ENCODE data around the gene ADGRG6. TPM values are rescaled to one million over a fixed set of nuclear protein-coding genes. Genes with fewer than 3 reads are reported as not detected.
"Not testable (repeated sequence)": the region's sequence is repeated elsewhere in the genome, so short reads cannot be mapped to it uniquely, and the experiment has no call there.

ADGRG6 gene
- total RNA-seq, result 2.9 TPM
- long read RNA-seq, result 0 reads

DNA sequence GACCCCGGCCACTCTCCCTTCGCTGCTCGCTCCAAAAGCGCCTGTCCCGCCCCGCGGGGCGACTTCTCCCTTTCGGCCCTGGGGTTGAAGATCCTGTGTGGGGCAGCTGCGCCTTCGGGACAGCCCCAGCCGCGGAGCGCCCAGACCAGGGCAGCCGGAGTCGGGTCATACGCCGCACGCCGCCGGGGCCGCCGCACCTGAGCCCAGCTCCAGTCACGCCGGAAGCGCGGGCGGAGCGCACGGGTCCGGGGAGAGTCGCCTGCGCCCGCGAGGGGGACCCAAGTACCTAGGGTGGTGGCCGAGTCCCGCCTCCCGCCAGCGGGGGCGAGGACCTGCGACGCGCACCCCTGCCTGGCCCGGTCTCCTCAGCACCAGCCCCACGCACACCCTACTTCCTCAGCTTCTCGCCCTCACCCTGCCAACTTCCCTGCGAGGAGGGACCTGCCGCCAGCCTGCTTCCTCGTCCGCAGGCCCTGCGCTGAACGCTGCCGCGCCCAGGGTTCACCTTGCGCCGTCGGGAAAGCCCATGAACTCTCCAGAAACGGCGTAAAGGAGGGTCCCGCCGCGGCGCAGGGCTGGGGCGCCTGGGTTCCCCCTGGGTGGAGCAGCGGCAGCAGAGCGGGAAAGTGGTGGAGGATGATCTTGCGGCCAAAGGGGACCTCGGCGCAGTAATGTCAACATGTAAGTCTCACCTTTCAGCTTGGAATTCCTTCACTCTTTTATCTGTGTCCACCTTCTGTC, at the start of gene ADGRG6:
Gene ADGRG6 (plus strand): TSS at position 357 of the 741 bp plus-strand sequence. CDS start 323 bp downstream, at position 680.
- ATAC-seq, result peak; percentile 77
- DNase-seq (ENCODE audit: missing footprints), result peak; percentile 75
- intact Hi-C loops (cut with DNase I), result no loop called here

DNA sequence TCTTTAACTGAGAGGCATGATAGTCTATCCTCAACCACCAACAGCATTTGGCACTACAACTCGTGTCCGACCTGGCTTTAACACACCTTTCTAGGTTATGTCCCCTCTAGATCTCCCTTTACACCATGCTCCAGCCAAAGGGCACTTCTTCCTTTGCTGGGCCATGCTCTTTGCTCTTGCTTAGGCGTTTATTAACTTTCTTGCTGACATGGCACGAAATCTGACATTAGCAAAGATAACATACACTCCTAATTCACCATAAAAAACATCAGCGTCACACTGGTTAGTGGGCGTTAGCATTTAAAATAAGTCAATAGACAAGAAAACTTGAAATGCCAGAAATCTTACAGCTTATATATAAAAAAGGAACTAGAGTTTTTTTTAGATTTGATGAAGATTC, 47.3 kb upstream of the ADGRG6 start:
- no peak for ATAC-seq
- intact Hi-C loops (cut with DNase I), result no loop called here

DNA sequence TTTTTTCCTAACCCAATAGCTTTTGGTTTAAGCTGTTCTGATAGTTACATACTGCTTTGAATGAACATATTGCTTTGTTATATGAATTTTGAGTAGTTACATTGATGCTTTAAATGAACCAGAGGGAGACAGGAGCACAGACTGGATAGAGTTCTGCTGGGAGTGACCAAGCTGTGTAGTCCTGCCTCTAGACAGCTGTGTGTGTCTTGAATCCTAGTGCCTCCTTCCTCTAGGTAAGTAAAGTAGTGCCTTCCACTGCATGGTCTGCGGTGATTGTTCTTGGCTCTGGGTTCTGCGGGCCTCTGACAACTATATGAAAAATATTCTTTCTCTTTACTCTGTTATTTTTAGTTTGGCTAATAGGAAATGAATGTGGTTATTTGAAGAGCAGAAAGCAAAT, 46.0 kb upstream of the ADGRG6 start:
- DNase-seq (ENCODE audit: missing footprints) (no peak), ATAC-seq (no peak)
- intact Hi-C loops (cut with DNase I), result no loop called here

More for the DNA sequence above, 47.3 kb upstream of the ADGRG6 start:
- no peak for DNase-seq (ENCODE audit: missing footprints)

DNA sequence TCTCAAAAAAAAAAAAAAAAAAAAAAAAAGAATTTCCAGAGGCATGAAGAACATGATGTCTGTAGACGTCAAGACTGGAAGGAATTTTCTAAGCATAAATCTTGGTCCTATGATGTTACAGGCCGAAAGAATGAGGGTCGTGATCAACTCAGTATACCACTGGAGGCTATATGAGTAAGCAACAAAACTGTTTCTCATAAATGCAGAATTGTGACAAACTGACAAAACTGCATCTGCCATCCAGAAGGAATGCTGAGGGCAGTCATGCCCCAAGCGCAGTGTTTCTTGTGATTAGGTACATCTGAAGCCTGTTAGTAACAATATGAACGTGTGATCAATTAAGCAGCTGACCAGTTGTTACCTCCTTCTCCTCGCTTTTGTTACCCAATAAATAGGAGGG, 43.5 kb upstream of the ADGRG6 start:
- ATAC-seq (no peak), DNase-seq (ENCODE audit: missing footprints) (no peak)
- intact Hi-C loops (cut with DNase I), result no loop called here

DNA sequence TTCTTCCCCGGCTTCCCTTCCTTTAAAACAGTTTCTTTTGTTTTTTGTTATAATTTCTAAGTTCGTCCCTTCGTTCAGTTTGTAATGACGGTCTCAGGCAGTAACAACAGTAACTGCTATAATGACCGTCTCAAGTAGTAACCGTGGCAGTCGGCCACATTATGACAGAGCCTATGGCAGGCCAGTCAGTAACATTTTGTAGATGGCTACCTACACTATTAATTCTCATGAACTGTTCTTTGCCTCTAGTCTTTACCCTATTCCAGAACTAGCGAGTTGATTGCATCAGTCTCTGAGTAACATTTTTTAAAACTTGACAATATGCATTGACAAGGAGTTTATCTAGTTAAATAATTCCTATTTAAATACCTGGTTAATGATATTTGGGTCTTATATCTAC, 43.0 kb upstream of the ADGRG6 start:
- ATAC-seq (no peak), DNase-seq (ENCODE audit: missing footprints) (no peak)
- intact Hi-C loops (cut with DNase I), result no loop called here

DNA sequence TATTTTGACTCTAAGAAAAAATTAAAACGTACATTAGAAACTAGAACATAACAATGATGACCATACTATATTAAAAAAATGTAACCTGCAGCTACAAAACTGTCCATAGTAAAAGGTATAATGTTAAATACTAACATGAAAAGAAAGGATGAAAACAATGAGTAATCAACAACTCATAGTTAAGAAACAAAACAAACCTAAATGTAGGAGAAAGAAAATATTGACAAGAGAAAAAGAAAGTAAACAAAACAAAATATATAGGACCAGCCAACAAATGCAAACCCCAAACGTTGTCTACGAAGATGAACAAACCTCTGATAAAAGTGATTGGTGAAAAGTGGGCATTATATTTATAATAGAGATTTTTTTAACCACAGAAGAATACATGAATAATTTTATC, 41.1 kb upstream of the ADGRG6 start:
- ATAC-seq, result no peak
- intact Hi-C loops (cut with DNase I), result no loop called here

DNA sequence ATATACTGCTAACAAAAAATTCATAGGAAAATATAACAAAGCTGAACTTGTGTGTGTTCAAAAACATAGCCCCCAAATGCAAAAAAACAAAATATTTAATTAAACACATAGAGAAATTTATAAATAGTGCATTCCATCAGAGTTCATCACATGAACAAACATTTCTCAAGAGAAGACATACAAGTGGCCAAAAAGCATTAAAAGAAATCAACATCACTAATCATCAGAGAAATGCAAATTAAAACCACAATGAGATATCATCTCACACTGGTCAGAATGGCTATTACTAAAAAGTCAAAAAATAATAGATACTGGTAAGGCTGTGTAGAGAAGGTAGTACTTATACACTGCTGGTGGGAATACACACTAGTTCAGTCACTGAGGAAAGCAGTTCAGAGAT, 39.6 kb upstream of the ADGRG6 start:
- DNase-seq (ENCODE audit: missing footprints) (no peak), ATAC-seq (no peak)
- intact Hi-C loops (cut with DNase I), result no loop called here

More for the DNA sequence above, 41.1 kb upstream of the ADGRG6 start:
- no peak for DNase-seq (ENCODE audit: missing footprints)

DNA sequence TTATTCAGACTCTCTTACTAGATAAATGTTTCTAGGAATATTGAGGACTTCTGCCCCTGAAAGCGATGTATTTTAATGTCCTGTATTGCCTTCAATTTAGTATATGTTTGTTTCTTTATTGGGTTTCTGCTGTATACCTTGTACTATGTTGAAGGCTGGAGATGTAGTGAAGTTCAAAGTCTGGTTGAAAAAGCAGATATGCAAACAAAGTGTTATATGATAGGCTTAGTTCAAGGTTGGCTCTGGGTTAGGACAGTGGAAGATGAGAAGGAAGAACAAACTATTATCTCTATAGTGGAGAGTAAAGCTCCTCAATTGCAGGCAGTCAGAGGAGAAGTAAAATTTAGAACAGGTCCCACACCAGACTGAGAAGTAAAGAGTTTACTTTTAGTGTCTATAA, 36.3 kb upstream of the ADGRG6 start:
- ATAC-seq (no peak), DNase-seq (ENCODE audit: missing footprints) (no peak)
- intact Hi-C loops (cut with DNase I), result no loop called here

DNA sequence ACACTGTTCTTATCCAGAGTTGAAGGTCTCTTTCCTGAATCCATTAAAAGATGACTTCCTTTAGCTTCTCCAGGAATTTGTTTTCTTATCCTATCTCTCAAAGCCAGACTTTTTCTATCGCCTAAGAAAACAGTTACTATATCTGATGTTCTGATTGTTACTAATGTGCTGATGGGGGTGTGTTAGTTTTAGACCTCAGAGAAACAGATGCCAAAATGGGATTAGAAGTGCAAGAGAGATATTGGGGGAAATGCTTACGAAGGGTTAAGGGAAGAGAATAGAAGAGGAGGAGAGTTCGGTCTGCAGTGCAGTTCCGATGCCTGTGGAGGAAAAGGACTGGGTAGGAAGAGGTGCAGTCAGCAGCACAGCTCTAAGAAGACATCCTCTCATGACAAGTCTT, 35.7 kb upstream of the ADGRG6 start:
- intact Hi-C loops (cut with DNase I), result no loop called here
- ATAC-seq (no peak), DNase-seq (ENCODE audit: missing footprints) (no peak)

DNA sequence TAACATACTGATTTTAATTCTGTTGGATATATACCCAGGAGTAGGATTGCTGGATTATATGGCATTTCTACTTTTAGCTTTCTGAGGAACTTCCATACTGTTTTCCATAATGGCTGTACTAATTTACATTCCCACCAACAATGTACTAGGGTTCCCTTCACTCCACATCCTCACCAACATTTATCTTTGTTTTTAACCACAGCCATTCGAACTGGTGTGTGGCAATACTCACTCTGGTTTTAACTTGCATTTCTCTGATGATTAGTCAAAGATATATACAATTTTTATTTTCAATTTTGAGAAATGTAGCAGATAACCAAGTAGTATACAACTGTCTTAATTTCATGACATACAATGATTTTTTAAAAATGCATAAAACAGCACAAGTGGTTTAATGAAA, 30.3 kb upstream of the ADGRG6 start:
- DNase-seq (ENCODE audit: missing footprints), result no peak
- ATAC-seq, result no peak
- intact Hi-C loops (cut with DNase I), result no loop called here

DNA sequence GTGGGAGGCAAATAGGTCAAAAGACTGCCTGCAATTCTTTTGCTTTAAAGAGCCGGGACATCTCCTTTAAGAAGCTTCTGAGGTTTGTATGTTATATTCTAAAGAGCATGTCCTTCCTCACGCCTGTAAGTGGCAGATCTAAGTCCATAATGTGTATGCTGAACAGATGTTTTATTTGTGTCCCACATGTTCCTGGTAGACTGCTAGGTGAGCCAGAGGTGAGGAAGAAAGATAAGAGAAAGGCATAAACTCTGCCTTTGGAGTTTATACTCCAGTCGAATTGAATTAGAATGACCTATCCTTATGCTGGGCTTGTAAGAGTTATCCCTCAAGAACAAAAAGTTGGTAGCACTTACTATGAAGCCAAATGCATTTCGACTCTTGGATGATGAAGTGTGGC, 27.2 kb upstream of the ADGRG6 start:
- intact Hi-C loops (cut with DNase I), result no loop called here
- ATAC-seq, result no peak
- no peak for DNase-seq (ENCODE audit: missing footprints)

DNA sequence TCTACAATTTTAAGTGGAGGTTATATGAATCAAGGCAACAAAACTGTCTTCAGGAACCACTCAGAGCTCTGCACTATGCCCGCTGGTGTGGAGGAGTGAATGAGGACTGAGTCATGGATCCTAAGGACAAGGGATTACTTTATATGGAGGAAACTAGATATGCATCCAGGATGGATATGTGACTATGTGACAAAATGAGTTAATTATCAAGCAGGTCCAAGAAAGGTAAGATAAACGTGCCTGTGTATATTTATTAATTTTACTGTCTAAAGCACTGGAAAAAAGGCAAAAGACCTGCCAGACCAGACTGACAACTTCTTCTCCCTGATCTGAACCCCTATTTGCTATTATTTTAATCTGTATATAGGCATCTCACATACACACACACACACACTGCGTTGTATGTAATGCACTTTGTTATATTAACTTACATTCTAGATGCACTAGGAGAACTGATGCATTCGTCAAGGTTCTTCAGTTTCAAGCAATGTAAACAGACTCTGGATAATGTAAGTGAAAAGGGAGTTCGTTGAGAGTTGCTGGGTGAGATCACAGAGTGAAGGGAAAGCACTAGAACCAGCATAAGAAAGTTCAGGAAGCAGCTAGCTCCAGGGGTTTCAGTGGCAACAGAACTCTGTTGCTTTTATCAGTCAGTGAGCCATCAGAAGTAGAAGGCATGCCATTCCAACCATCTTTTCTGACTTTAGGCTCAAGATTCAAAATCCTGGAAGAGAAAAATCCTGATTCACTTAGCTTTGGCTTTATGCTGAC, 26.4 kb upstream of the ADGRG6 start:
- ATAC-seq (no peak), DNase-seq (ENCODE audit: missing footprints) (no peak)
- intact Hi-C loops (cut with DNase I), result no loop called here

DNA sequence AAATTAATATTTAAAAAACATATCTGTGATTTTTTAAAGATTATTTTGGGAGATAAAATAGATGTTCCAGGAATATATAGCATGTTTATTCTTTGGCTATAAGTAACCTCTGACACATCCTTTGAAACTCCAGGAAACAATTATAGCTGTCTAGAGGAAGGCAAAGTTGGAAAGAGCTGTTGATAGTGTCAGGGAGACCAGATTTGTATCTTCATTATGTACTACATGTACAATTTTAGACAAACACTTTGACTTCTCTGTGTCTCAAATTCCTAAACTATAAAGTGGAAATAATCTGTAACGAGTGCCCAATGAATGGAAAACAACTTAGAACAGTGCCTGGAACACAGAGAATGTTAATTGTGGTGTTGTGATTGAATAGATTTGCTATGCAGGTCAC, 25.6 kb upstream of the ADGRG6 start:
- intact Hi-C loops (cut with DNase I), result no loop called here
- DNase-seq (ENCODE audit: missing footprints) (no peak), ATAC-seq (no peak)

DNA sequence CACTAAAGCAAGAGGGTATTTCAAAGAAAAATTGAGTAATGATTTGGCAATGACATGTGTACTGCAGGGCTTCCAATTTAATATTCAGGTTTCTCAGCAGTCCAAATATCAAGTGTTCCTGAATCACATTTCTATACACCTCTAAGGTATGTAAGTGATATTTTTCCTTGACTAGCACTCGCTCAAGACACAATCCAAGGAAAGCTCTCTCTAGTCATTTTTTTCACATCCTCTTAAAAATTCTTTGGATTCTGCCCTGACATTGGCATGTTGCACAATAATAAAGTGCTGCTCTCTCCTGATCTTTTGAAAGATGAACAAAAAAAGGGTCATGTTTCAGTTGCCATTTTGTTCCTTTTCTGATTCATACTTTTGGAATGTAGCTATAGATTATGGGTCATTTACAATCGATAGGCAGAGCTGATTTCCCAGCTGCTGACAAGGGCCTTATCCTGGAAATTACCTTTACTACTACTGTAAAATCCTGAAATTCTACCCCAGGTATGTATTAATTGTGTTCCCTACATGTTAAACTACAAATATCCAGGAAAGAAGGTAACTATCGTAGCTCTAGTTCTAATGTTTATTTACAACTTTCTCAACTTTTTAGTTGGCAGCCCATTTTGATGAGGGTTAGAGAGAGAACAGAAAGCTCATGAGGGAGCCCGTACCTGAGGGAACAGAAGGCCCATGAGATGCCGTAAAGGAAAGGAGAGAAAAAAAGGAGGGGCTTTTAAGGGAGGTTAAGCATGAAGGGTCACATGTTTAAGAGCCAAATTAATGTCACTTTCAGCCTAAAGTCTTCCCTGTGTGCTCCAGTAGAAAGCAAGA, 22.2 kb upstream of the ADGRG6 start:
- intact Hi-C loops (cut with DNase I), result no loop called here
- ATAC-seq (no peak), DNase-seq (ENCODE audit: missing footprints) (no peak)

DNA sequence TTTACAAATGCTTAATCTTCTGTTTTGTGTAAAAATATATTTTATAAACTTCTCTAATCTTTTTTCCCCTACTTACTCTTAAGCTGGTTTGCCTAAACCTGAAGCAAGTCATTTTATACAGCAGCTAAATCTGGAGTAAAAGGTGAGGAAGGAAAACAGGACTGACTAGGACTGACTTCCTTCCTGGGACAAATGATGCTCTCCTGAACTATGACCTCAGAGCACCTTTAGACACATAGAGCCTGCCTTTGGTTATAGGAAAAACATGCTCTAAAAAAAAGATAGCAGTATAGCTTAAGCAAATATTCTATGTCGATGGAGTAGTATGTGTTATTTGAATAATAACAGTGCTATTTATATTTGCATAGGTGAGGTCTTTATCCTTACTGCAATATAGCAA, 21.5 kb upstream of the ADGRG6 start:
- intact Hi-C loops (cut with DNase I), result no loop called here
- no peak for ATAC-seq
- no peak for DNase-seq (ENCODE audit: missing footprints)

DNA sequence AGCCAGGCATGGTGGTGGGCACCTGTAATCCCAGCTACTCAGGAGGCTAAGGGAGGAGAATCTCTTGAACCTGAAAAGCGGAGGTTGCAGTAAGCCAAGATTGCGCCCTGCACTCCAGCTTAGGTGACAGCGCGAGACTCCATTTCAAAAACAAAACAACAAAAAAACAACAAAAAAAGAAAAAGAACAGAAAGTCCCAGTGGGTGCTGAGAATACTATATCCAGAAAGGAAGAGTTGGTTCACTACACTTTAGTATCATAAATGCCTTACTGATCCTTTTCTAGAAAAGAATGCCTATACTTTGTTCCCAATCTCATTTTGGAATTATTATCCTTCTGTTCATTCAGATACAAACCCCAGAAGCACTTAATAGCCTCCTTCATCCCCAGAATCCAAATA, 20.9 kb upstream of the ADGRG6 start:
- no peak for DNase-seq (ENCODE audit: missing footprints)
- intact Hi-C loops (cut with DNase I), result no loop called here
- ATAC-seq, result no peak

DNA sequence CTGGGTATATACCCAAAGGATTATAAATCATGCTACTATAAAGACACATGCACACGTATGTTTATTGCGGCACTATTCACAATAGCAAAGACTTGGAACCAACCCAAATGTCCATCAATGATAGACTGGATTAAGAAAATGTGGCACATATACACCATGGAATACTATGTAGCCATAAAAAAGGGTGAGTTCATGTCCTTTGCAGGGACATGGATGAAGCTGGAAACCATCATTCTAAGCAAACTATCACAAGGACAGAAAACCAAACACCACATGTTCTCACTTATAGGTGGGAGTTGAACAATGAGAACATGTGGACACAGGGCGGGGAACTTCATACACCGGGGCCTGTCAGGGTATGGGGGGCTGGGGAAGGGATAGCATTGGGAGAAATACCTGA, 18.7 kb upstream of the ADGRG6 start:
- DNase-seq (ENCODE audit: missing footprints); intact Hi-C loops (cut with DNase I); ATAC-seq: not testable (repeated sequence)

DNA sequence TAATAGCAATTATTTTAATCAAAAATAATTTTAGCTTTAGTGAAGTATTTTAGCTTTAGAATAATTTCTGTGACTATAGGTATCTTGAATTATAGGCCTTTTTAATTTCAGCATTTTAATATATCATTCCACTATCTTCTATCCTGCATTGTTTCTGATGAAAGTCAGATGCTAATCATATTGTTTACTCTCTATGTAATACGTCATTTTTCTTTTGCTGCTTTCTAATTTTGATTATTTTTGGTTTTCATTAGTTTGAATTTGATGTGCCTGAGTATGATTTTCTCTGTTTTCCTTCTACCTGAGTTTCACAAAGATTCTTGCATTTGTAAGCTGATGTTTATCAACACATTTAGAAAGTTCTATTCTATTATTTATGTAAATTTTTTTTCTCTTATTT, 17.4 kb upstream of the ADGRG6 start:
- intact Hi-C loops (cut with DNase I), result no loop called here
- no peak for ATAC-seq

DNA sequence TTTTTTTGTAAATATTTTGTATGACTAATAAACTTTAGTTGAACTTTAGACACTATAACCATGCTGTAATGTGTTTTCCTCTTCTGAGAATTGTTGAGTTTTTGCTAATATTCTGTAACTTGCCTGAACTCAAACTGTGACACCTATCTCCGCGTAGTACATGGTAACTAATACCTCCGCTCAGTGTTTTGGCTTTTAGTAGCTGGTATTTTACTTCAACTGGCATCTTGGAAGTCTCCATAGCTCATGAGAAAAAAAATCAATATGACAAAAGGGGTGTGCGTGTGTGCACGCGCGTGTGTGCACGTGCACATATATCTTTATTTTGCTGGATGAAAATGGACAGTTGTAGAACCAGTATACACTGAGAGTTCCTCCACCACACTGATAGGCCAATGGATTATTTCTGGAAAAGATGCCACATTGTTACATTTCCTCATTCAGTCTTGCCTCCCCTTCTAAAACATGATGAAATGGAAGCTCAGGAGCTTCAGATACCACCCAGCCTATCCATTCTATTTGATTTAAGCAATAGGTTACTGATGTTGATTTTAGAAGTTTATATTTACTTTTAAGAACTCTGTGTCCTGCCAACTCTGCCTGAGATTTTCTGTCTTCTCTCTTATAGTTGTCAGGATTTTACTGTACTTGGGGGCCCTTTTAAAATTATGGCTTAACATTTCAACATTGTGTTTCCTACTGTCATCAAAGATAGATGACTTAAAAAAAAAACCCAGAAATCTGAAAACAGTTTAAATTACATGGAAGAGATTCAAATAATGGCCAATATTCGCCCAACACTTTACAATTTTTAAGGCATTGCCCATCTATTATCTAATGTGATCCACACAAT, 16.3 kb upstream of the ADGRG6 start:
- ATAC-seq (no peak), DNase-seq (ENCODE audit: missing footprints) (no peak)
- intact Hi-C loops (cut with DNase I), result no loop called here

More for the DNA sequence above, 17.4 kb upstream of the ADGRG6 start:
- DNase-seq (ENCODE audit: missing footprints), result no peak
